Gastroesophageal sphincter (tissue), 3 donors: ENCODE measurements around the gene PTGDR.
A peak's percentile ranks its signal among the peaks of the same experiment; 100 is the strongest.

Experiments
- CTCF ChIP-seq, 4 experiments: fragments of 200-600 bp in 2 of 4; fragments of 450-650 bp in 2 of 4; sonication (generic) in 1 of 4; IDR thresholded peaks; one replicate each; pipeline ENCODE4 v1.5.1; 2017 to 2019; ENCODE audit warnings: antibody characterized with exemption in 4 of 4, mild to moderate bottlenecking in 2 of 4, moderate library complexity in 2 of 4
- EP300 ChIP-seq: sonication (generic); formaldehyde crosslinking; IDR thresholded peaks from one replicate; pipeline ENCODE4 v1.6.1; 2017; ENCODE audit warnings: antibody characterized with exemption, mild to moderate bottlenecking
- POLR2A ChIP-seq, 2 donors: fragments of 450-650 bp; IDR thresholded peaks; one replicate each; pipeline ENCODE4 v1.6.1; 2017; ENCODE audit warnings: antibody characterized with exemption in 2 of 2, mild to moderate bottlenecking in 2 of 2, moderate library complexity in 1 of 2
- POLR2AphosphoS5 ChIP-seq: sonication (generic); formaldehyde crosslinking; IDR thresholded peaks from one replicate; pipeline ENCODE4 v1.6.1; 2017; ENCODE audit warnings: antibody characterized with exemption

- TF ChIP-seq CTCF (IDR thresholded peaks at IDR 0.05) (peak; percentile 52 to 78 (median 72)), EP300 (no peak), POLR2A (IDR thresholded peaks at IDR 0.05) (no peak), POLR2AphosphoS5 (peak; percentile 17)
Observed at GRCh38 chr14:52299692-52300278, 32.3 kb downstream of the PTGDR start.
